Activated CD4-positive, alpha-beta memory T cell treated with anti-CD3 and anti-CD28 coated beads for 36 hours (primary cell): ENCODE results near the gene ZFP69. TPM values are rescaled to one million over a fixed set of nuclear protein-coding genes. Genes with fewer than 3 reads are reported as not detected.

Experiments used
- CTCF ChIA-PET: fragments of 350-600 bp; sonication (Branson Sonifier 250); formaldehyde crosslinking; loops from one replicate; lab custom pipeline; 2021; ENCODE audit warnings: antibody characterized with exemption, inconsistent platforms; lab: Charles Lee
- POLR2A ChIA-PET: fragments of 350-600 bp; sonication (Branson Sonifier 250); formaldehyde crosslinking; loops from one replicate; lab custom pipeline; 2021; ENCODE audit warnings: antibody characterized with exemption; lab: Charles Lee
- DNase-seq: peaks from one replicate; pipeline ENCODE4 v3.0.0-alpha.2; 2020
- H3K27ac Mint-ChIP-seq: one replicate; pipeline ENCODE4 v1.8.0; 2021; ENCODE audit warnings: mixed read lengths
- H3K27me3 Mint-ChIP-seq: one replicate; pipeline ENCODE4 v1.8.0; 2021; ENCODE audit warnings: mixed read lengths
- H3K36me3 Mint-ChIP-seq: one replicate; pipeline ENCODE4 v1.8.0; 2021; ENCODE audit warnings: mixed read lengths
- H3K4me1 Mint-ChIP-seq: one replicate; pipeline ENCODE4 v1.8.0; 2021; ENCODE audit warnings: low read depth, mixed read lengths
- H3K4me3 Mint-ChIP-seq: one replicate; pipeline ENCODE4 v1.8.0; 2021; ENCODE audit warnings: mild to moderate bottlenecking, mixed read lengths
- H3K9me3 Mint-ChIP-seq: one replicate; pipeline ENCODE4 v1.8.0; 2021; ENCODE audit warnings: mixed read lengths
- intact Hi-C: fragments of 100-400 bp; cut with micrococcal nuclease; formaldehyde crosslinking; loops from one replicate; pipeline ENCODE4 v1.15.1; 2023
- total RNA-seq, 2 experiments: library from RNA; stranded (reverse); gene quantifications; one replicate each; pipeline ENCODE4 v1.2.3, GENCODE V29; 2021

ZFP69 gene
- total RNA-seq, 2 experiments from 2014 or later: 3.9 to 4.5 TPM

GRCh38 chr1:40508375-40509341 lies 31.6 kb downstream of the ZFP69 start, which contains the start of gene EXO5:
TSS of gene EXO5 (plus strand) at chr1:40508767. CDS start at chr1:40514545, 5,778 bp downstream.
- peaks cover 49% of the 10 kb centered on the region for H3K36me3 Mint-ChIP-seq
- CTCF ChIA-PET: interaction anchor here (0.6 to 3.5 kb wide), 4 partner anchors 24 to 170 kb away, joined by 3 to 15 read pairs (median 3); partner anchors contain the start of genes ZFP69B and ZNF684
- H3K4me3 Mint-ChIP-seq: peak within 1 kb of the TSS; percentile 77
- POLR2A ChIA-PET: interaction anchor here (0.7 to 1.8 kb wide), 5 partner anchors 21 to 134 kb away, joined by 3 to 8 read pairs (median 5); partner anchors contain the start of genes ZFP69B and ZNF684
- H3K4me1 Mint-ChIP-seq: peaks cover 11% of the 10 kb centered on the region
- intact Hi-C loops: loop anchor here (1.0 to 2.0 kb wide), 3 partner anchors 23 to 57 kb away; partner anchors contain the start of genes ZFP69 and ZNF684
- H3K27ac Mint-ChIP-seq: peak within 1 kb of the TSS; percentile 78
- H3K9me3 Mint-ChIP-seq: peaks cover 42% of the 10 kb centered on the region
- DNase-seq: peak; percentile 92
- no peaks in the 10 kb centered on the region for H3K27me3 Mint-ChIP-seq

GRCh38 chr1:40519517-40519916 lies 42.4 kb downstream of the ZFP69 start:
- POLR2A ChIA-PET: no interaction called here
- Mint-ChIP-seq H3K9me3 (peaks cover 67% of the 10 kb centered on the region), H3K4me1 (no peaks in the 10 kb centered on the region)

GRCh38 chr1:40530735-40531380 lies 53.8 kb downstream of the ZFP69 start:
- DNase-seq: no peak
- POLR2A ChIA-PET: interaction anchor here (1.4 to 2.0 kb wide), 4 partner anchors 14 to 161 kb away, joined by 3 to 10 read pairs (median 4); partner anchors contain the start of gene ZFP69B
- H3K27me3 Mint-ChIP-seq: peaks cover 2% of the 10 kb centered on the region

More at GRCh38 chr1:40519517-40519916, 42.4 kb downstream of the ZFP69 start:
- no peak for DNase-seq
- Mint-ChIP-seq H3K27ac (no peak overlapping the region), H3K27me3 (peaks cover under 1% of the 10 kb centered on the region), H3K36me3 (peaks cover 37% of the 10 kb centered on the region), H3K4me3 (no peak overlapping the region)
- intact Hi-C loops: no loop called here
- CTCF ChIA-PET: no interaction called here

GRCh38 chr1:40531381-40532061 lies 54.4 kb downstream of the ZFP69 start, which contains the start of gene ZNF684:
TSS of gene ZNF684 (plus strand) at chr1:40531637. CDS start at chr1:40533167, 1,530 bp downstream.
- Mint-ChIP-seq H3K36me3 (peaks cover 12% of the 10 kb centered on the region), H3K4me1 (peaks cover 19% of the 10 kb centered on the region), H3K27me3 (peaks cover 2% of the 10 kb centered on the region), H3K9me3 (peaks cover 4% of the 10 kb centered on the region), H3K27ac (peak within 1 kb of the TSS; percentile 84), H3K4me3 (peak within 1 kb of the TSS; percentile 96)
- ChIA-PET POLR2A (interaction anchor here (1.4 to 2.0 kb wide), 4 partner anchors 14 to 161 kb away, joined by 3 to 10 read pairs (median 4); partner anchors contain the start of gene ZFP69B), CTCF (interaction anchor here (0.9 to 2.8 kb wide), 13 partner anchors 10 to 388 kb away, joined by 3 to 15 read pairs (median 4); partner anchors contain the start of genes EXO5, NFYC and ZFP69B)
- intact Hi-C loops: loop anchor here (1.0 to 5.0 kb wide), 4 partner anchors 23 to 161 kb away; partner anchors contain the start of genes EXO5 and NFYC
- DNase-seq: peak; percentile 92

More at GRCh38 chr1:40530735-40531380, 53.8 kb downstream of the ZFP69 start:
- CTCF ChIA-PET: interaction anchor here (0.9 to 1.9 kb wide), 5 partner anchors 80 to 387 kb away, joined by 3 to 10 read pairs (median 3); partner anchors contain the start of gene ZFP69B
- Mint-ChIP-seq H3K4me1 (peaks cover 19% of the 10 kb centered on the region), H3K9me3 (peaks cover 9% of the 10 kb centered on the region), H3K36me3 (peaks cover 12% of the 10 kb centered on the region), H3K27ac (peak overlapping the region; percentile 84), H3K4me3 (peak overlapping the region; percentile 96)
- intact Hi-C loops: loop anchor here (1.0 to 5.0 kb wide), 3 partner anchors 23 to 161 kb away; partner anchors contain the start of genes EXO5 and NFYC

- intact Hi-C loops: loop anchor here (1.0 to 5.0 kb wide), 2 partner anchors 81 to 160 kb away; partner anchors contain the start of gene NFYC
- DNase-seq: no peak
- peak overlapping the region; percentile 96 for H3K4me3 Mint-ChIP-seq
- peaks cover 13% of the 10 kb centered on the region for H3K36me3 Mint-ChIP-seq
- peaks cover 2% of the 10 kb centered on the region for H3K27me3 Mint-ChIP-seq
- H3K9me3 Mint-ChIP-seq: peaks cover 4% of the 10 kb centered on the region
- peaks cover 19% of the 10 kb centered on the region for H3K4me1 Mint-ChIP-seq
- POLR2A ChIA-PET: interaction anchor here (1.4 to 2.0 kb wide), 4 partner anchors 15 to 160 kb away, joined by 3 to 10 read pairs (median 4); partner anchors contain the start of gene ZFP69B
- peak overlapping the region; percentile 84 for H3K27ac Mint-ChIP-seq
- CTCF ChIA-PET: interaction anchor here (0.6 to 2.8 kb wide), 23 partner anchors 10 to 420 kb away, joined by 3 to 15 read pairs (median 4); partner anchors contain the start of genes EXO5, NFYC and ZFP69B
Observed at GRCh38 chr1:40532062-40532389, 54.9 kb downstream of the ZFP69 start.

GRCh38 chr1:40532844-40533424 lies 55.8 kb downstream of the ZFP69 start:
- POLR2A ChIA-PET: interaction anchor here (2.0 kb wide), 1 partner anchor 83 kb away, joined by 10 read pairs; the partner anchor contains the start of gene ZFP69B
- peak; percentile 36 for DNase-seq
- intact Hi-C loops: loop anchor here (1.0 to 5.0 kb wide), 3 partner anchors 82 to 317 kb away; partner anchors contain the start of gene NFYC
- no peak overlapping the region for H3K27ac Mint-ChIP-seq
- H3K4me1 Mint-ChIP-seq: peaks cover 19% of the 10 kb centered on the region
- H3K4me3 Mint-ChIP-seq: peak overlapping the region; percentile 96
- peaks cover 2% of the 10 kb centered on the region for H3K27me3 Mint-ChIP-seq
- H3K9me3 Mint-ChIP-seq: peaks cover 2% of the 10 kb centered on the region
- CTCF ChIA-PET: interaction anchor here (0.6 to 2.8 kb wide), 26 partner anchors 9 to 420 kb away, joined by 3 to 15 read pairs (median 4); partner anchors contain the start of genes EXO5, NFYC and ZFP69B
- peaks cover 14% of the 10 kb centered on the region for H3K36me3 Mint-ChIP-seq

- POLR2A ChIA-PET: no interaction called here
- Mint-ChIP-seq H3K9me3 (peaks cover 2% of the 10 kb centered on the region), H3K27me3 (no peaks in the 10 kb centered on the region), H3K36me3 (peaks cover 17% of the 10 kb centered on the region), H3K27ac (no peak overlapping the region), H3K4me1 (peaks cover 19% of the 10 kb centered on the region), H3K4me3 (no peak overlapping the region)
- intact Hi-C loops: loop anchor here (5.0 kb wide), 1 partner anchor 158 kb away; the partner anchor contains the start of gene NFYC
- DNase-seq: no peak
- CTCF ChIA-PET: no interaction called here
Observed at GRCh38 chr1:40534589-40534988, 57.5 kb downstream of the ZFP69 start.

- Mint-ChIP-seq H3K27me3 (no peaks in the 10 kb centered on the region), H3K9me3 (peaks cover 2% of the 10 kb centered on the region), H3K4me3 (no peak overlapping the region), H3K36me3 (peaks cover 17% of the 10 kb centered on the region), H3K4me1 (peaks cover 19% of the 10 kb centered on the region), H3K27ac (no peak overlapping the region)
- CTCF ChIA-PET: no interaction called here
- POLR2A ChIA-PET: interaction anchor here (0.5 kb wide), 1 partner anchor 29 kb away, joined by 3 read pairs; no protein-coding TSS in a partner anchor
- DNase-seq: no peak
- intact Hi-C loops: no loop called here
Observed at GRCh38 chr1:40535732-40536131, 58.6 kb downstream of the ZFP69 start.

GRCh38 chr1:40539338-40539737 lies 62.2 kb downstream of the ZFP69 start:
- ChIA-PET POLR2A (no interaction called here), CTCF (no interaction called here)
- no peaks in the 10 kb centered on the region for H3K27me3 Mint-ChIP-seq
- DNase-seq: no peak
- H3K36me3 Mint-ChIP-seq: peaks cover 39% of the 10 kb centered on the region
- no peak overlapping the region for H3K4me3 Mint-ChIP-seq
- H3K4me1 Mint-ChIP-seq: no peaks in the 10 kb centered on the region
- no peaks in the 10 kb centered on the region for H3K9me3 Mint-ChIP-seq
- H3K27ac Mint-ChIP-seq: no peak overlapping the region
- intact Hi-C loops: no loop called here
